Testis (tissue), 2 donors: ENCODE results near the gene SIM1.

Experiments used
- POLR2A ChIP-seq: fragments of 450-650 bp; IDR thresholded peaks from one replicate; pipeline ENCODE4 v1.6.1; 2017; ENCODE audit warnings: antibody characterized with exemption, mild to moderate bottlenecking, moderate library complexity
- TF ChIP-seq, protein P1 (sequence below), 3 experiments: fragments of 450-650 bp in 2 of 3; fragments of 200-600 bp in 1 of 3; sonication (generic) in 1 of 3; IDR thresholded peaks; one replicate each; pipeline ENCODE4 v1.5.1; 2016 to 2019; ENCODE audit warnings: antibody characterized with exemption in 3 of 3, mild to moderate bottlenecking in 2 of 3, moderate library complexity in 1 of 3

DNA sequence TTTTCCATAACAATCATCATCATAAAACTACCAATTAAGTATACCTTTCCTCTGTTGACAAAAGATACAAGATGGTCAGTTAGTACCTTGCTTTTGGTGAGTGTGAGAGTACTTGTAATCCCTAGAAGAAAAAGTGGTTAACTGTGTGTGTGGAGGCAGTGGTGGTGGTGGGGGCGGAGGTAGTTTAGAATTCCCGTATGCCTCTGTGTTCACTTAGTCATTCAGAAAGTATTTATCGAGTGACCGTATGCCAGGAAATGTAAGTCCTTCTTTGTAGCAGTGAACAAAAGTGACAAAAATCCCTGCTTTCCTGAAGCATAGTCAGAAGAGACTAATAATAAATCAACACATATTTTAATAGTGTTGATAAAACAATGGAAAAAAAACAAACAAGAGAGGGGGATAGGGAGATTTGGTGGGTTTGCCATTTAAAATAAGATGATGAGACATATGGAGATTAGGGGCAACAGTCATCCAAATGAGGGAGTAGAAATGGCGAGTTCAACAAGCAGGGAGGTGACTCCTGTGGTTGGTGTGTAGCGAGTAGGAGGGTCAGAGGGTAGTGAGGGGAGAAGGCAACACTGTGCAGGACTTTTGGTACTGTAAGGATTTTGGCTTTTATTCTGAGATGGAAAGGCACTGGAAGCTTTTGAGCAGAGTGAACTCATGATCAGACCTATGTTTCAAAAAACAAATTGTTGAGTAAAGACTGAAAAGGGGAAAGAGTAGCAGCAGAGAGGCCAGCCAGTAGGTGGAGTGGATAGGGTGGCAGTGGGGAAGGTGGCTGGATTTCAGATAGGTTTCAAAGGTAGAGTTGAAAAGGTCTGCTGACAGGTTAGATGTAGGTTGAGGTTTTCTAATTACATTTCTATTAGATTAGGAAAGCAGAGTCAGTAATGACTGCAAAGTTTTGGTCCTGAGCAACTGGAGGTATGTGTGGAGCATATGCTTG lies 40.3 kb upstream of the SIM1 start:
- TF ChIP-seq, protein P1, sequence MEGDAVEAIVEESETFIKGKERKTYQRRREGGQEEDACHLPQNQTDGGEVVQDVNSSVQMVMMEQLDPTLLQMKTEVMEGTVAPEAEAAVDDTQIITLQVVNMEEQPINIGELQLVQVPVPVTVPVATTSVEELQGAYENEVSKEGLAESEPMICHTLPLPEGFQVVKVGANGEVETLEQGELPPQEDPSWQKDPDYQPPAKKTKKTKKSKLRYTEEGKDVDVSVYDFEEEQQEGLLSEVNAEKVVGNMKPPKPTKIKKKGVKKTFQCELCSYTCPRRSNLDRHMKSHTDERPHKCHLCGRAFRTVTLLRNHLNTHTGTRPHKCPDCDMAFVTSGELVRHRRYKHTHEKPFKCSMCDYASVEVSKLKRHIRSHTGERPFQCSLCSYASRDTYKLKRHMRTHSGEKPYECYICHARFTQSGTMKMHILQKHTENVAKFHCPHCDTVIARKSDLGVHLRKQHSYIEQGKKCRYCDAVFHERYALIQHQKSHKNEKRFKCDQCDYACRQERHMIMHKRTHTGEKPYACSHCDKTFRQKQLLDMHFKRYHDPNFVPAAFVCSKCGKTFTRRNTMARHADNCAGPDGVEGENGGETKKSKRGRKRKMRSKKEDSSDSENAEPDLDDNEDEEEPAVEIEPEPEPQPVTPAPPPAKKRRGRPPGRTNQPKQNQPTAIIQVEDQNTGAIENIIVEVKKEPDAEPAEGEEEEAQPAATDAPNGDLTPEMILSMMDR (IDR thresholded peaks at IDR 0.05): no peak
- no peak for TF ChIP-seq POLR2A
